Ascending aorta (tissue), 2 donors: ENCODE data around the gene AKAP7. TPM values are rescaled to one million over a fixed set of nuclear protein-coding genes. Genes with fewer than 3 reads are reported as not detected.

Experiments used
- DNase-seq, 2 donors: peaks; one replicate each; pipeline ENCODE4 v3.0.0-alpha.2; 2019; ENCODE audit warnings: low spot score in 2 of 2
- H3K27ac ChIP-seq, 2 donors: fragments of 200-600 bp; sonication (generic); one replicate each; pipeline ENCODE4 v1.5.1; 2016 to 2017; ENCODE audit warnings: mild to moderate bottlenecking in 1 of 2
- H3K27me3 ChIP-seq: fragments of 200-600 bp; sonication (generic); one replicate; pipeline ENCODE4 v1.5.1; 2017
- H3K36me3 ChIP-seq, 2 donors: fragments of 200-600 bp; sonication (generic); one replicate each; pipeline ENCODE4 v1.5.1; 2016
- H3K4me1 ChIP-seq, 2 donors: fragments of 200-600 bp; sonication (generic); one replicate each; pipeline ENCODE4 v1.5.1; 2016 to 2017; ENCODE audit warnings: mild to moderate bottlenecking in 1 of 2
- H3K4me3 ChIP-seq, 2 donors: fragments of 200-600 bp; sonication (generic); one replicate each; pipeline ENCODE4 v1.5.1; 2016 to 2017; ENCODE audit warnings: mild to moderate bottlenecking in 1 of 2
- H3K9me3 ChIP-seq, 2 donors: fragments of 200-600 bp; sonication (generic); one replicate each; pipeline ENCODE4 v1.5.1; 2016
- CTCF ChIP-seq, 3 experiments: fragments of 200-600 bp in 2 of 3; fragments of 450-650 bp in 1 of 3; sonication (generic) in 2 of 3; IDR thresholded peaks; one replicate each; pipeline ENCODE4 v1.5.1; 2016 to 2019; ENCODE audit warnings: antibody characterized with exemption in 3 of 3, mild to moderate bottlenecking in 1 of 3, moderate library complexity in 1 of 3
- intact Hi-C: fragments of 100-400 bp; cut with DNase I; formaldehyde crosslinking; loops from one replicate; pipeline ENCODE4 v1.15.1; 2023
- total RNA-seq: library from RNA; depleted of rRNA; stranded (reverse); fragments of >200 nt; gene quantifications from one replicate; pipeline ENCODE4 v1.1.0, GENCODE V29; 2016

Gene AKAP7
- total RNA-seq, 1 donor from 2014 or later, result 1.3 TPM

- H3K4me3 ChIP-seq, result no peak overlapping the region
- no peak overlapping the region for H3K27ac ChIP-seq
- TF ChIP-seq CTCF (IDR thresholded peaks at IDR 0.05), result no peak
- H3K4me1 ChIP-seq, result no peaks in the 10 kb centered on the region
- H3K9me3 ChIP-seq, result no peaks in the 10 kb centered on the region
- intact Hi-C loops, result no loop called here
- H3K36me3 ChIP-seq, result peaks cover 0 to 4% of the 10 kb centered on the region in 2 donors
- no peaks in the 10 kb centered on the region for H3K27me3 ChIP-seq
- DNase-seq, result no peak
These were observed 77.6 kb downstream of the AKAP7 start for GRCh38 chr6:131212913-131213312.

- Histone ChIP-seq H3K36me3 (peaks cover 0 to 3% of the 10 kb centered on the region in 2 donors), H3K4me1 (no peaks in the 10 kb centered on the region), H3K4me3 (no peak overlapping the region), H3K27me3 (no peaks in the 10 kb centered on the region), H3K9me3 (no peaks in the 10 kb centered on the region), H3K27ac (no peak overlapping the region)
- intact Hi-C loops, result no loop called here
- no peak for DNase-seq
- no peak for TF ChIP-seq CTCF (IDR thresholded peaks at IDR 0.05)
These were observed 78.3 kb downstream of the AKAP7 start for GRCh38 chr6:131213501-131213990.

- DNase-seq, result no peak
- Histone ChIP-seq H3K27ac (no peak overlapping the region), H3K4me1 (no peaks in the 10 kb centered on the region), H3K4me3 (no peak overlapping the region), H3K27me3 (no peaks in the 10 kb centered on the region), H3K9me3 (no peaks in the 10 kb centered on the region), H3K36me3 (no peaks in the 10 kb centered on the region)
- intact Hi-C loops, result no loop called here
- TF ChIP-seq CTCF (IDR thresholded peaks at IDR 0.05), result no peak
These were observed 80.0 kb downstream of the AKAP7 start for GRCh38 chr6:131215219-131215618.

GRCh38 chr6:131216246-131216645 lies 81.0 kb downstream of the AKAP7 start:
- H3K9me3 ChIP-seq, result no peaks in the 10 kb centered on the region
- no peak for DNase-seq
- H3K36me3 ChIP-seq, result peaks cover 0 to 8% of the 10 kb centered on the region in 2 donors
- H3K4me3 ChIP-seq, result no peak overlapping the region
- no peak for TF ChIP-seq CTCF (IDR thresholded peaks at IDR 0.05)
- no peak overlapping the region for H3K27ac ChIP-seq
- intact Hi-C loops, result no loop called here
- H3K27me3 ChIP-seq, result no peaks in the 10 kb centered on the region
- H3K4me1 ChIP-seq, result no peaks in the 10 kb centered on the region

- no peak overlapping the region for H3K27ac ChIP-seq
- intact Hi-C loops, result no loop called here
- no peaks in the 10 kb centered on the region for H3K4me1 ChIP-seq
- no peaks in the 10 kb centered on the region for H3K9me3 ChIP-seq
- peaks cover 0 to 15% of the 10 kb centered on the region in 2 donors for H3K36me3 ChIP-seq
- H3K4me3 ChIP-seq, result no peak overlapping the region
- no peak for TF ChIP-seq CTCF (IDR thresholded peaks at IDR 0.05)
- DNase-seq, result no peak
- H3K27me3 ChIP-seq, result no peaks in the 10 kb centered on the region
These were observed 87.5 kb downstream of the AKAP7 start for GRCh38 chr6:131222773-131223172.

- Histone ChIP-seq H3K9me3 (no peaks in the 10 kb centered on the region), H3K4me3 (no peak overlapping the region), H3K36me3 (peaks cover 0 to 15% of the 10 kb centered on the region in 2 donors), H3K27me3 (no peaks in the 10 kb centered on the region), H3K27ac (no peak overlapping the region), H3K4me1 (no peaks in the 10 kb centered on the region)
- no peak for TF ChIP-seq CTCF (IDR thresholded peaks at IDR 0.05)
- intact Hi-C loops, result no loop called here
- no peak for DNase-seq
These were observed 88.1 kb downstream of the AKAP7 start for GRCh38 chr6:131223416-131223815.
